SU-DHL-6 (cell line): Measurements from ENCODE around the gene TCF21.

Experiments used
- H2AFZ ChIP-seq: fragments of 200-600 bp; sonication (generic); 2 replicates; pipeline ENCODE4 v1.6.1; 2014; ENCODE audit warnings: low read depth, mild to moderate bottlenecking, moderate library complexity, mixed read lengths, antibody characterized with exemption, low read length; ENCODE audit not compliant: severe bottlenecking
- H3F3A ChIP-seq: fragments of 200-600 bp; shearing (Covaris generic); 2 replicates; pipeline ENCODE4 v1.6.0; 2016; ENCODE audit warnings: antibody characterized with exemption, mild to moderate bottlenecking; ENCODE audit not compliant: insufficient read depth
- H3K27ac ChIP-seq: fragments of 200-600 bp; sonication (generic); 2 replicates; pipeline ENCODE4 v1.5.1; 2016; ENCODE audit warnings: low read depth, mild to moderate bottlenecking, low read length, moderate library complexity, mixed read lengths
- H3K27me3 ChIP-seq: fragments of 200-600 bp; sonication (generic), shearing (Covaris generic); 2 replicates; pipeline ENCODE4 v1.6.0; 2014; ENCODE audit warnings: mild to moderate bottlenecking, low read length
- H3K36me3 ChIP-seq: fragments of 200-600 bp; sonication (generic); 2 replicates; pipeline ENCODE4 v1.6.1; 2014; ENCODE audit warnings: mild to moderate bottlenecking, low read length, mixed read lengths
- H3K4me2 ChIP-seq: fragments of 300-600, 200-600 bp; shearing (Covaris generic), sonication (generic); 2 replicates; pipeline ENCODE4 v1.6.0; 2014; ENCODE audit warnings: low read length, low read depth, mild to moderate bottlenecking; ENCODE audit not compliant: poor library complexity, severe bottlenecking
- H3K4me3 ChIP-seq: fragments of 200-600 bp; sonication (generic); 2 replicates; pipeline ENCODE4 v1.5.1; 2014; ENCODE audit warnings: antibody characterized with exemption, low read length, mild to moderate bottlenecking, mixed read lengths; ENCODE audit not compliant: insufficient read depth, poor library complexity, severe bottlenecking
- H3K79me2 ChIP-seq: fragments of 200-600 bp; sonication (generic); 2 replicates; pipeline ENCODE4 v1.6.1; 2014; ENCODE audit warnings: mild to moderate bottlenecking, low read length, moderate library complexity; ENCODE audit not compliant: insufficient read depth
- H3K9ac ChIP-seq: fragments of 200-600 bp; sonication (generic); 2 replicates; pipeline ENCODE4 v1.7.0; 2014; ENCODE audit warnings: mild to moderate bottlenecking, low read length
- H3K9me2 ChIP-seq: fragments of 200-600 bp; sonication (generic); replicated peaks from 2 replicates; pipeline ENCODE4 v1.6.1; 2014; ENCODE audit warnings: low read length; ENCODE audit not compliant: insufficient read depth
- H3K9me3 ChIP-seq: fragments of 200-600 bp; sonication (generic); 2 replicates; pipeline ENCODE4 v1.6.1; 2014; ENCODE audit warnings: low read length, mixed read lengths; ENCODE audit not compliant: insufficient read depth
- H4K20me1 ChIP-seq: fragments of 200-600 bp; sonication (generic); 2 replicates; pipeline ENCODE4 v1.6.1; 2014; ENCODE audit warnings: low read depth, mild to moderate bottlenecking, antibody characterized with exemption, low read length, moderate library complexity, mixed read lengths
- CTCF ChIP-seq: fragments of 200-600 bp; sonication (generic); IDR thresholded peaks from one replicate; pipeline ENCODE4 v1.5.1; 2017; ENCODE audit warnings: antibody characterized with exemption, mild to moderate bottlenecking, low read length, moderate library complexity; ENCODE audit not compliant: insufficient read depth, poor library complexity, severe bottlenecking
- EZH2phosphoT487 ChIP-seq: fragments of 200-600 bp; sonication (generic), shearing (Covaris generic); conservative IDR thresholded peaks from 2 replicates; pipeline ENCODE4 v1.6.1; 2018; ENCODE audit warnings: mild to moderate bottlenecking, antibody characterized with exemption, low read length, moderate library complexity, mixed read lengths

TCF21 gene

GRCh38 chr6:133906050-133906449 lies 17.1 kb downstream of the TCF21 start:
- no peaks in the 10 kb centered on the region for H3K36me3 ChIP-seq
- no peaks in the 10 kb centered on the region for H3K9me3 ChIP-seq
- H3F3A ChIP-seq, result no peaks in the 10 kb centered on the region
- no peaks in the 10 kb centered on the region for H4K20me1 ChIP-seq
- H3K79me2 ChIP-seq, result no peaks in the 10 kb centered on the region
- no peak overlapping the region for H3K4me2 ChIP-seq
- H2AFZ ChIP-seq, result no peak overlapping the region
- no peaks in the 10 kb centered on the region for H3K9me2 ChIP-seq
- H3K9ac ChIP-seq, result no peak overlapping the region
- TF ChIP-seq EZH2phosphoT487, result no peak
- TF ChIP-seq CTCF, result no peak
- H3K27ac ChIP-seq, result no peak overlapping the region
- no peak overlapping the region for H3K4me3 ChIP-seq
- no peaks in the 10 kb centered on the region for H3K27me3 ChIP-seq

GRCh38 chr6:133916650-133917151 lies 27.8 kb downstream of the TCF21 start:
- Histone ChIP-seq H3K4me2 (no peak overlapping the region), H3K36me3 (no peaks in the 10 kb centered on the region), H3K9ac (no peak overlapping the region), H3K79me2 (no peaks in the 10 kb centered on the region), H3K27me3 (no peaks in the 10 kb centered on the region), H3K9me2 (no peaks in the 10 kb centered on the region), H4K20me1 (no peaks in the 10 kb centered on the region), H3K9me3 (no peaks in the 10 kb centered on the region), H3F3A (no peaks in the 10 kb centered on the region), H3K4me3 (no peak overlapping the region), H2AFZ (no peak overlapping the region), H3K27ac (no peak overlapping the region)
- TF ChIP-seq EZH2phosphoT487 (no peak), CTCF (peak; percentile 82)

GRCh38 chr6:133917781-133918180 lies 28.9 kb downstream of the TCF21 start:
- H3K9me3 ChIP-seq, result no peaks in the 10 kb centered on the region
- H3F3A ChIP-seq, result no peaks in the 10 kb centered on the region
- no peak overlapping the region for H3K27ac ChIP-seq
- H3K4me2 ChIP-seq, result no peak overlapping the region
- no peak overlapping the region for H3K4me3 ChIP-seq
- H3K9ac ChIP-seq, result no peak overlapping the region
- no peaks in the 10 kb centered on the region for H3K79me2 ChIP-seq
- no peaks in the 10 kb centered on the region for H3K27me3 ChIP-seq
- TF ChIP-seq EZH2phosphoT487 (no peak), CTCF (no peak)
- no peaks in the 10 kb centered on the region for H3K36me3 ChIP-seq
- H4K20me1 ChIP-seq, result no peaks in the 10 kb centered on the region
- no peaks in the 10 kb centered on the region for H3K9me2 ChIP-seq
- H2AFZ ChIP-seq, result no peak overlapping the region
